K562 (cell line): Measurements from ENCODE around the gene RRAD. TPM values are rescaled to one million over a fixed set of nuclear protein-coding genes. Genes with fewer than 3 reads are reported as not detected.

Experiments used
- CHAMP1 ChIP-seq: fragments of 450-650 bp; IDR thresholded peaks from 2 replicates; pipeline ENCODE4 v1.6.1; 2016; ENCODE audit warnings: mild to moderate bottlenecking
- CHD1 ChIP-seq: fragments of 200-600 bp; sonication (generic); IDR thresholded peaks from one replicate; pipeline ENCODE4 v1.6.1; 2012; ENCODE audit warnings: mild to moderate bottlenecking, moderate library complexity, low read length, inconsistent platforms
- CREM ChIP-seq: IDR thresholded peaks from 2 replicates; pipeline ENCODE4 v1.6.1; 2014; ENCODE audit warnings: antibody characterized with exemption, low read depth
- CTCF ChIP-seq, 3 experiments: IDR thresholded peaks in 2 of 3; conservative IDR thresholded peaks in 1 of 3; 2 replicates each; pipeline ENCODE4 v1.5.1; 2011 to 2012; ENCODE audit warnings: low read length in 3 of 3, mild to moderate bottlenecking in 3 of 3, control low read depth in 2 of 3, improper control_type of control experiment in 1 of 3, inconsistent platforms in 1 of 3, low read depth in 1 of 3, mixed read lengths in 1 of 3, moderate library complexity in 1 of 3; ENCODE audit not compliant: insufficient read depth in 2 of 3
- DNMT1 ChIP-seq: fragments of 450-650 bp; IDR thresholded peaks from 2 replicates; pipeline ENCODE4 v1.6.1; 2016; ENCODE audit warnings: antibody characterized with exemption, mild to moderate bottlenecking
- GTF2A2 ChIP-seq: IDR thresholded peaks from 2 replicates; pipeline ENCODE4 v1.6.1; 2016; ENCODE audit warnings: mild to moderate bottlenecking, missing genetic modification characterization, missing compliant biosample characterization
- NR3C1 ChIP-seq: sonication (generic); formaldehyde crosslinking; IDR thresholded peaks from 2 replicates; pipeline ENCODE4 v1.8.1; 2022; ENCODE audit warnings: missing genetic modification reagents
- NR4A1 ChIP-seq, 2 experiments: fragments of 250-450 bp in 1 of 2; fragments of 450-650 bp in 1 of 2; sonication (Bioruptor Pico) in 1 of 2; IDR thresholded peaks; 2 replicates each; pipeline versions ENCODE4 v1.4.0 to v1.6.1; 2016 to 2020; ENCODE audit warnings: mild to moderate bottlenecking in 2 of 2, missing compliant biosample characterization in 1 of 2, missing genetic modification characterization in 1 of 2, moderate library complexity in 1 of 2
- RB1 ChIP-seq: fragments of 450-650 bp; IDR thresholded peaks from 2 replicates; pipeline ENCODE4 v1.6.1; 2017; ENCODE audit warnings: low read depth, mild to moderate bottlenecking
- RCOR1 ChIP-seq, 2 experiments: IDR thresholded peaks; 2 replicates each; pipeline ENCODE4 v1.6.1; 2012; ENCODE audit warnings: low read depth in 2 of 2, low read length in 2 of 2, borderline replicate concordance in 1 of 2, improper control_type of control experiment in 1 of 2
- REST ChIP-seq, 2 experiments: fragments of 450-650 bp; formaldehyde crosslinking in 1 of 2; IDR thresholded peaks; 2 replicates each; pipeline versions ENCODE4 v1.4.0 to v1.6.1; 2014 to 2020; ENCODE audit warnings: mild to moderate bottlenecking in 2 of 2, borderline replicate concordance in 1 of 2, low read depth in 1 of 2
- SMARCA4 ChIP-seq: fragments of 450-650 bp; IDR thresholded peaks from 2 replicates; pipeline ENCODE4 v1.6.1; 2016
- SMC3 ChIP-seq: conservative IDR thresholded peaks from 2 replicates; pipeline ENCODE4 v1.6.1; 2011; ENCODE audit warnings: low read depth, low read length, improper control_type of control experiment; ENCODE audit not compliant: insufficient read depth
- STAT5B ChIP-seq: fragments of 250-450 bp; sonication (Bioruptor Pico); IDR thresholded peaks from 2 replicates; pipeline ENCODE4 v1.8.0; 2021; ENCODE audit warnings: mild to moderate bottlenecking, inconsistent platforms
- TCF7 ChIP-seq: sonication (generic); IDR thresholded peaks from 2 replicates; pipeline ENCODE4 v1.6.1; 2016; ENCODE audit warnings: antibody characterized with exemption, borderline replicate concordance
- polyA plus RNA-seq, 8 experiments: library from polyadenylated mRNA; depleted of rRNA in 4 of 8; stranded (reverse) in 5 of 8; unstranded in 3 of 8; fragments of >200 nt; fragmentation: Nextera tagmentation in 2 of 8; fragmentation: Illumina TruSeq in 1 of 8; extraction: Ambion mirVana in 2 of 8; extraction: Trizol in 1 of 8; gene quantifications; 2 replicates each; pipeline versions ENCODE4 v1.2.1 to v1.2.3, GENCODE V29; 2011 to 2014; ENCODE audit warnings: inconsistent platforms in 1 of 8, missing spikeins in 1 of 8
- total RNA-seq, 7 experiments: library from RNA; depleted of rRNA in 6 of 7; stranded (reverse); fragments of >200 nt in 6 of 7; fragmentation: Illumina TruSeq in 2 of 7; extraction: Trizol in 2 of 7; gene quantifications; 2 replicates each; pipeline versions ENCODE4 v1.2.1 to v1.2.3, GENCODE V29; 2011 to 2021; ENCODE audit warnings: low replicate concordance in 1 of 7

The RRAD gene
- total and polyA plus RNA-seq, 9 of the 15 experiments (the other 6 are each of a cell fraction or from before 2014, with no cell fraction given): 0.09 to 0.20 (median 0.13) TPM; not detected in 5

GRCh38 chr16:66954097-66954659 lies 28.8 kb upstream of the RRAD start (continued):
- TF ChIP-seq REST (IDR thresholded peaks at IDR 0.05; ENCODE audit: borderline replicate concordance) (peak; percentile 76), REST (CRISPR knock-in tag; IDR thresholded peaks at IDR 0.05; ENCODE audit: low read depth) (no peak), CTCF (IDR thresholded peaks at IDR 0.05 in 2 of 3, conservative IDR thresholded peaks at IDR 0.05 in 1 of 3; ENCODE audit: insufficient read depth in 2 of 3, low read depth in 1 of 3, low read length in 3 of 3) (peak; percentile 84 to 89 (median 88)), SMARCA4 (0 out of 2 replicates have a peak, but pooled peaks have one; percentile 38), GTF2A2 (tag) (no peak), DNMT1 (no peak), NR3C1 (CRISPR knock-in tag) (no peak), CHD1 (no peak), CHAMP1 (no peak), TCF7 (no peak), RCOR1 (IDR thresholded peaks at IDR 0.05; ENCODE audit: borderline replicate concordance in 1 of 2, low read depth in 2 of 2, low read length in 2 of 2) (peak in 1 of 2 experiments; percentile 31; a peak in 1 of 4 replicates), CREM (no peak), SMC3 (peak; percentile 77), NR4A1 (CRISPR knock-in tag; IDR thresholded peaks at IDR 0.05) (no peak), NR4A1 (tag; IDR thresholded peaks at IDR 0.05) (no peak), STAT5B (CRISPR knock-in tag) (no peak), RB1 (no peak)
